ENCODE results near the gene BCL7C. TPM values are rescaled to one million over a fixed set of nuclear protein-coding genes. Genes with fewer than 3 reads are reported as not detected.
"Not testable (repeated sequence)": the region's sequence is repeated elsewhere in the genome, so short reads cannot be mapped to it uniquely, and the experiment has no call there.

Gene BCL7C
- total RNA-seq, 2 experiments from 2014 or later = 21.8 to 23.6 TPM

GRCh38 chr16:30874244-30874820 is 19.5 kb downstream of the BCL7C start:
- intact Hi-C loops (cut with micrococcal nuclease) = loop anchor here (2.0 kb wide), 1 partner anchor 14 kb away; no protein-coding TSS in a partner anchor

DNA sequence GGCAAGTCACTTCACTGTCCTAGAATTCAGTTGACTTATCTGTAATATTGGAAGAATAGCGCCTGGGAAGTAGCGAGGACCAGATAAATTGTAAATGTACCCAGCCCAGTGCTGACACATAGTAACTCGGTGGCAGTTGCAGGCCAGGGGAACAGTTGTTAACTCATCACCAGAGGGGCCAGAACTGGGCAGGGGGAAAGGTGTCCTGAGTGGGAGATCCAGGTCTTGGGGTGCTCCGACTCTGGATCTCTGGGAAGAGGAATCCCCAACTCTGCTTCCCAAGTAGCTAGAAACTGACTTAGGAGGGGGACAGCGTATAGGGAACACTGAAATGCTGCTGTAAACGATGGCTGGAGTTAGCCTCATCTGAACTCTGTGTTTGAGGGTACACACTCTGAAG is 23.0 kb downstream of the BCL7C start:
- no peaks in the 10 kb centered on the region for H3K9me3 Mint-ChIP-seq
- H3K4me3 Mint-ChIP-seq = no peak overlapping the region
- DNase-seq (no peak), ATAC-seq (no peak)
- ChIA-PET CTCF (interaction anchor here (1.7 to 2.3 kb wide), 2 partner anchors 26 to 31 kb away, joined by 10 to 13 read pairs; no protein-coding TSS in a partner anchor), POLR2A (no interaction called here)
- peaks cover 5% of the 10 kb centered on the region for H3K36me3 Mint-ChIP-seq (ENCODE audit: low read depth)
- intact Hi-C loops (cut with micrococcal nuclease) = no loop called here
- H3K27ac Mint-ChIP-seq = no peak overlapping the region
- H3K27me3 Mint-ChIP-seq = no peaks in the 10 kb centered on the region
- peaks cover 21% of the 10 kb centered on the region for H3K4me1 Mint-ChIP-seq (ENCODE audit: low read depth)
- no peak for TF ChIP-seq CTCF (IDR thresholded peaks at IDR 0.05)

More at GRCh38 chr16:30874244-30874820, 19.5 kb downstream of the BCL7C start:
- POLR2A ChIA-PET = interaction anchor here (0.7 to 4.6 kb wide), 15 partner anchors 11 to 457 kb away, joined by 3 to 64 read pairs (median 3); partner anchors contain the start of genes BCL7C, CTF1, FUS and ORAI3
- H3K27me3 Mint-ChIP-seq = no peaks in the 10 kb centered on the region
- H3K4me3 Mint-ChIP-seq = peak overlapping the region; percentile 98
- CTCF ChIA-PET = interaction anchor here (1.3 to 4.9 kb wide), 4 partner anchors 27 to 60 kb away, joined by 4 to 30 read pairs (median 14); no protein-coding TSS in a partner anchor
- H3K27ac Mint-ChIP-seq = peak overlapping the region; percentile 99
- ATAC-seq = no peak
- peaks cover 34% of the 10 kb centered on the region for H3K4me1 Mint-ChIP-seq (ENCODE audit: low read depth)
- H3K9me3 Mint-ChIP-seq = no peaks in the 10 kb centered on the region
- peaks cover 26% of the 10 kb centered on the region for H3K36me3 Mint-ChIP-seq (ENCODE audit: low read depth)
- TF ChIP-seq CTCF (IDR thresholded peaks at IDR 0.05) = no peak
- no peak for DNase-seq

DNA sequence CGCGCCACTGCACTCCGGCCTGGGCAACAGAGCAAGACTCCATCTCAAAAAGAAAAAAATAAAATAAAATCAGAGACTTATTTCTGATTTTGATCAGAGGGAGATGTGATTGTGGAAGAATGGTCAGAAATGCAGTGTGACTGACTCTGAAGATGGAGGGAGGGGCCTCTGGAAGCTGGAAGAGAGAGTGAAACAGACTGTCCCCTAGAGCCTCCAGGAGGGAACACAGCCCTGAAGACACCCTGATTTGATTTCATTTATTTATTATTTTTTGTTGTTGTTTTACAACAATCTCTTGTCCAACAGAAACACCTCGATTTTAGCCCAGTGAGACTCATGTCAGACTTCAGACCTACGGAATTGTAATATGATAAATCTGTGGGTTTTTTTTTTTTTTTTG is 26.1 kb downstream of the BCL7C start:
- Mint-ChIP-seq H3K9me3 (no peaks in the 10 kb centered on the region), H3K4me3 (no peak overlapping the region), H3K36me3 (ENCODE audit: low read depth) (no peaks in the 10 kb centered on the region), H3K27me3 (no peaks in the 10 kb centered on the region), H3K4me1 (ENCODE audit: low read depth) (peaks cover 8% of the 10 kb centered on the region), H3K27ac (no peak overlapping the region)
- peak; percentile 45 for ATAC-seq
- ChIA-PET CTCF (interaction anchor here (0.9 to 2.9 kb wide), 3 partner anchors 9 to 23 kb away, joined by 3 to 11 read pairs (median 4); no protein-coding TSS in a partner anchor), POLR2A (no interaction called here)
- no peak for DNase-seq
- no peak for TF ChIP-seq CTCF (IDR thresholded peaks at IDR 0.05)
- intact Hi-C loops (cut with micrococcal nuclease) = no loop called here

DNA sequence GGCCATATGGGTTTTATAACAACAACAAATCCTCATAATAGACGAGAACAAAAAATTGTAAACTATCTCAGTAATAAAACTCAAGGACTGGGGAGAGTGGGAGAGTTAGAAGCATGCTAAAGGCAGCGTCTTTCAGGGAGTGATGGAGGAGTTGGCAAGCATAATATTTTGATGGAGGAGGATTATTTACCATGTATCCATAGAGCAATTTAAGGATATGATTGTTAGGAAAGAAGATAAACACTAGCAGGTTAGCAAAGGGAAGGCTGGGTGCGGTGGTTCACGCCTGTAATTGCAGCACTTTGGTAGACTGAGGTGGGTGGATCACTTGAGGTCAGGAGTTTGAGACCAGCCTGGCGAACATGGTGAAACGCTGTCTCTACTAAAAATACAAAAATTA is 27.8 kb downstream of the BCL7C start:
- TF ChIP-seq CTCF (IDR thresholded peaks at IDR 0.05) = no peak
- Mint-ChIP-seq H3K4me3 (no peak overlapping the region), H3K36me3 (ENCODE audit: low read depth) (no peaks in the 10 kb centered on the region), H3K4me1 (ENCODE audit: low read depth) (no peaks in the 10 kb centered on the region), H3K9me3 (no peaks in the 10 kb centered on the region), H3K27ac (no peak overlapping the region), H3K27me3 (no peaks in the 10 kb centered on the region)
- ATAC-seq (no peak), DNase-seq (no peak)
- ChIA-PET CTCF (no interaction called here), POLR2A (interaction anchor here (0.7 kb wide), 1 partner anchor 24 kb away, joined by 3 read pairs; no protein-coding TSS in a partner anchor)
- intact Hi-C loops (cut with micrococcal nuclease) = no loop called here

DNA sequence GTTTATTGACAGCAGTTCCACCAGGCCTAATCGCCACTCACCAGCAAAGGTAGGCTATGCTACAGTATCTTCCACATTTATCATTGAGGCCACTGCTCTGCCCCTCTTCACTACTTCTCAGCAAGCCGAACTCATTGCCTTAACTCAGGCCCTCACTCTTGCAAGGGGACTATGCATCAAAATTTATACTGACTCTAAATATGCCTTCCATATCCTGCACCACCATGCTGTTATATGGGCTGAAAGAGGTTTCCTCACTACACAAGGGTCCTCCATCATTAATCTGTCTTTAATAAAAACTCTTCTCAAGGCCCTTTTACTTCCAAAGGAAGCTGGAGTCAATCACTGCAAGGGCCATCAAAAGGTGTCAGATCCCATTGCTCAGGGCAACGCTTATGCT is 30.7 kb downstream of the BCL7C start:
- intact Hi-C loops (cut with micrococcal nuclease); ATAC-seq; H3K27ac Mint-ChIP-seq; DNase-seq; H3K4me1 Mint-ChIP-seq (ENCODE audit: low read depth); H3K9me3 Mint-ChIP-seq; H3K27me3 Mint-ChIP-seq; H3K36me3 Mint-ChIP-seq (ENCODE audit: low read depth); H3K4me3 Mint-ChIP-seq; POLR2A ChIA-PET: not testable (repeated sequence)
- CTCF ChIA-PET = interaction anchor here (0.9 kb wide), 1 partner anchor 18 kb away, joined by 3 read pairs; no protein-coding TSS in a partner anchor

GRCh38 chr16:30860729-30861128 is 33.1 kb downstream of the BCL7C start:
- POLR2A ChIA-PET = interaction anchor here (0.6 kb wide), 1 partner anchor 320 kb away, joined by 3 read pairs; no protein-coding TSS in a partner anchor
- H3K27ac Mint-ChIP-seq; CTCF ChIA-PET; DNase-seq; H3K9me3 Mint-ChIP-seq; H3K36me3 Mint-ChIP-seq (ENCODE audit: low read depth); intact Hi-C loops (cut with micrococcal nuclease); H3K27me3 Mint-ChIP-seq; ATAC-seq; H3K4me1 Mint-ChIP-seq (ENCODE audit: low read depth); H3K4me3 Mint-ChIP-seq: not testable (repeated sequence)

Data from activated CD8-positive, alpha-beta T cell treated with anti-CD3 and anti-CD28 coated beads for 36 hours (primary cell).